ENCODE measurements around the gene PPP2R2C. TPM values are rescaled to one million over a fixed set of nuclear protein-coding genes. Genes with fewer than 3 reads are reported as not detected.

PPP2R2C gene
- total and polyA plus RNA-seq, 10 of the 15 experiments (the other 5 are each of a cell fraction or from before 2014, with no cell fraction given) = 0.13 to 0.15 TPM; not detected in 8

DNA sequence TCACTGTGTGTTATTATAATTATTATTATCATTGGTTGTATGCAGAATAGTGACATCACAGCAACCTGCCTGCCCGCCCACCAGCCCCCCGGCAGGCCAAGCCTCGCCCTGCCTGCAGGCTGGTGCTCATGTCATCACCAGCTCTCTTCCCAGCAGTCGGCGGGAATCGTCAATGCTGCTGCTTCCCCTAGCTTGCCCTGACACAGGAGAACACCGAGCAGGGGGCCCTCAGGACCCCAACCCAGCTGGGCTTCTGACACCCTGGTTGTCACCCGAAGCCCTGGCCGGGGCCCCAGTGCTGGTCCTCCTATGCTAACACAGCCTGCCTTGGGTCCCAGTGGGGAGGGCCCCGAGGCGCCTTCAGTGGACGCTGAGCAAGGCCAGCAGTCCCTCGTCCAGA lies 100.6 kb downstream of the PPP2R2C start:
- Histone ChIP-seq H3K27ac (ENCODE audit: control insufficient read depth, insufficient read depth) (no peak overlapping the region), H3K27me3 (replicated peaks in 1 of 2; ENCODE audit: control insufficient read depth in 2 of 2, insufficient read depth in 2 of 2, low read length in 1 of 2) (peaks cover 0 to 2% of the 10 kb centered on the region in 2 experiments), H2AFZ (ENCODE audit: control insufficient read depth, low read depth, low read length) (no peak overlapping the region), H3K9ac (ENCODE audit: control insufficient read depth, insufficient read depth, low read length) (no peak overlapping the region), H3K4me1 (ENCODE audit: control insufficient read depth, insufficient read depth, low read length) (no peaks in the 10 kb centered on the region), H3K79me2 (ENCODE audit: control insufficient read depth, insufficient read depth, low read length) (no peaks in the 10 kb centered on the region), H3K4me3 (no peak overlapping the region), H3K4me2 (ENCODE audit: control insufficient read depth, insufficient read depth) (no peak overlapping the region), H3K36me3 (ENCODE audit: control insufficient read depth in 2 of 2, insufficient read depth in 2 of 2, low read length in 1 of 2) (no peaks in the 10 kb centered on the region), H3K9me3 (replicated peaks; ENCODE audit: control insufficient read depth, insufficient read depth, low read length) (no peaks in the 10 kb centered on the region), H4K20me1 (ENCODE audit: control insufficient read depth, insufficient read depth) (no peaks in the 10 kb centered on the region)
- FAIRE-seq (no peak), ATAC-seq (no peak), DNase-seq (ENCODE audit: low read depth, low spot score) (no peak)
- ChIA-PET POLR2A (no interaction called here), RAD21 (ENCODE audit: unreplicated experiment) (no interaction called here), CTCF (no interaction called here), SMC1A (ENCODE audit: uncharacterized antibody, unreplicated experiment) (no interaction called here)
- WGBS (ENCODE audit: insufficient coverage, insufficient replicate concordance, low lambda C conversion rate, missing lambda C conversion rate) = 45% methylated on average over 13 of the region's 13 CpGs
- no peak for TF ChIP-seq RAD21 (IDR thresholded peaks at IDR 0.05; ENCODE audit: insufficient read depth, low read depth, low read length)
- TF ChIP-seq JUNB (IDR thresholded peaks at IDR 0.05) = no peak
- TF ChIP-seq CTCF (IDR thresholded peaks at IDR 0.05 in 2 of 3, conservative IDR thresholded peaks at IDR 0.05 in 1 of 3; ENCODE audit: control insufficient read depth in 2 of 3, extremely low read depth in 1 of 3, insufficient read depth in 1 of 3, low read depth in 3 of 3, low read length in 3 of 3) = no peak
- in situ Hi-C loops (cut with MboI) (no loop called here), intact Hi-C loops (cut with micrococcal nuclease; ENCODE audit: unreplicated experiment) (no loop called here)
- BruUV-seq (replicated peaks) = no TSS peak

GRCh38 chr4:6371271-6371670 lies 101.1 kb downstream of the PPP2R2C start:
- no TSS peak for BruUV-seq (replicated peaks)
- Histone ChIP-seq H2AFZ (ENCODE audit: control insufficient read depth, low read depth, low read length) (no peak overlapping the region), H3K9ac (ENCODE audit: control insufficient read depth, insufficient read depth, low read length) (no peak overlapping the region), H3K4me3 (no peak overlapping the region), H3K9me3 (replicated peaks; ENCODE audit: control insufficient read depth, insufficient read depth, low read length) (no peaks in the 10 kb centered on the region), H4K20me1 (ENCODE audit: control insufficient read depth, insufficient read depth) (no peaks in the 10 kb centered on the region), H3K4me2 (ENCODE audit: control insufficient read depth, insufficient read depth) (no peak overlapping the region), H3K27me3 (replicated peaks in 1 of 2; ENCODE audit: control insufficient read depth in 2 of 2, insufficient read depth in 2 of 2, low read length in 1 of 2) (peaks cover 0 to 2% of the 10 kb centered on the region in 2 experiments), H3K36me3 (ENCODE audit: control insufficient read depth in 2 of 2, insufficient read depth in 2 of 2, low read length in 1 of 2) (no peaks in the 10 kb centered on the region), H3K27ac (ENCODE audit: control insufficient read depth, insufficient read depth) (no peak overlapping the region), H3K79me2 (ENCODE audit: control insufficient read depth, insufficient read depth, low read length) (no peaks in the 10 kb centered on the region), H3K4me1 (ENCODE audit: control insufficient read depth, insufficient read depth, low read length) (no peaks in the 10 kb centered on the region)
- POLR2A ChIA-PET = no interaction called here
- intact Hi-C loops (cut with micrococcal nuclease; ENCODE audit: unreplicated experiment) = no loop called here
- ATAC-seq = no peak
- CTCF ChIA-PET = no interaction called here
- TF ChIP-seq JUNB (IDR thresholded peaks at IDR 0.05) = no peak
- TF ChIP-seq ZNF384 (IDR thresholded peaks at IDR 0.05; ENCODE audit: borderline replicate concordance, low read depth, low read length) = no peak
- no peak for TF ChIP-seq BHLHE40 (IDR thresholded peaks at IDR 0.05; ENCODE audit: borderline replicate concordance in 1 of 2, low read depth in 2 of 2, low read length in 1 of 2)
- WGBS (ENCODE audit: insufficient coverage, insufficient replicate concordance, low lambda C conversion rate, missing lambda C conversion rate) = 33% methylated on average over 5 of the region's 5 CpGs
- SMC1A ChIA-PET (ENCODE audit: uncharacterized antibody, unreplicated experiment) = no interaction called here
- no peak for FAIRE-seq
- DNase-seq (ENCODE audit: low read depth, low spot score) = no peak
- in situ Hi-C loops (cut with MboI) = no loop called here
- RAD21 ChIA-PET (ENCODE audit: unreplicated experiment) = no interaction called here

All from GM12878 (cell line).